NCI-H69 (cell line): ENCODE data around the gene ZDHHC20.

Experiments
- DNase-seq: peaks from one replicate; lab custom pipeline; 2025; lab: John Stamatoyannopoulos, UW

The ZDHHC20 gene

GRCh38 chr13:21458813-21459701, at the start of gene ZDHHC20:
Gene ZDHHC20, minus strand, starts transcription at chr13:21459303. Its CDS starts 132 bp downstream, at chr13:21459171.
- peak; percentile 87 for DNase-seq

- no peak for DNase-seq
These were observed 45.3 kb upstream of the ZDHHC20 start for GRCh38 chr13:21504379-21504778.

- DNase-seq, result no peak
These were observed 42.6 kb upstream of the ZDHHC20 start for GRCh38 chr13:21501686-21502085.

DNA sequence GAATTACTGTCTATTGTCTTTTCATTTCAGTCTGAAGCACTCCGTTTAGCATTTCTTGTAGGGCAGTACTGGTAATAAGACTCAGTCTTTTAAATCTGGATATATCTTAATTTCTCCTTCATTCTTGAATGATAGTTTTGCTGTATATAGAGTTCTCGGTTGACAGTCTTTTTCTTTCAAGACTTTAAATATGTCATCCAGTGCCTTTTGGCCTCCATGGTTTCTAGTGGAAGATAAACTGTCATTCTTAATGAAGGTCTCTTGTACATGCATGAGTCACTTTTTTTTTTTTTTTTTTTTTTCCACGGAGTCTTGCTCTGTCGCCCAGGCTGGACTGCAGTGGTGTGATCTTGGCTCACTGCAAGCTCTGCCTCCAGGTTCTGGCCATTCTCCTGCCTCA, 27.2 kb upstream of the ZDHHC20 start:
- no peak for DNase-seq

GRCh38 chr13:21483748-21484147, 24.6 kb upstream of the ZDHHC20 start:
- no peak for DNase-seq

GRCh38 chr13:21481359-21481758, 22.3 kb upstream of the ZDHHC20 start:
- no peak for DNase-seq

DNA sequence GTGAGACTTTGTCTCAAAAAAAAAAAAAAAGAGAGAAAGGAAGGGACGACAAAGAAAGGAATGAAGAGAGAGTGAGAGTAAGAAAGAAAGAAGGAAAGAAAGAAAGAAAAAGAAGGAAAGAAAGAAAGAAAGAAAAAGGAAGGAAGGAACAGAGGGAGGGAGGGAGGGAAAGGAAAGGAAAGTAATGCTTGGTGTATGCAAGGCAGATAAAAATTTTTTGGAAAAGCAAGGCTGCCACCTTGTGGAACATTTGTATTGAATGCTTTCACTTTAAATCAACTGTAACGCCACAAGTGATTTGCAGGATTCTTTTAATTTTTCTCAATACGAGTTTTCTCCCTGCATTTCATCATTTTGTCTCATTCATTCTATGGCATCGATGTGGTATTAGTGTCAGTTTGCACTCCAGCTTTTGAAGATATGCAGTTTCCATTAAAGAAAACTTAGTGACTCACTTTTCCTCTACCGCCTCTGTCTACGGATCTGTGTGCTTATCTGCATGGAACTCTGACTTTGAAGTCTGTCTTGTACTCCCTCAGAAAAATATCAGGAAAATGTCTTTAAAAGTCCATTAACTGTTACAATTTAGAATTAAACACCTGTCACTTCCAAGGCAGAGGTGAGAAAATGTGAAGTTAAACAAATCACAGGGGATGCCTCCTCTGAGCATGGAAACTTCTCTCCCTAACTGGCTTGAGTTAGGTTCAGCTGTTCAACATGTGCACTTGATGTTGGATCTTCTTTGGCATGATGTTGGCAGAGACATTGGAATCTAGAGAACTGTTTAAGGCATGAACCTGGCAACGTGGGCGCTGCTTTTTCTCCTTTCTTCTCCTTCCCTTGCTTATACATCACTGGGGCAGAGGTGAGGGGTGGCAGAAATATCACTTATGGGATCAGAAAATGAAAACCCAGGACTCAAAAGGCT, 20.0 kb upstream of the ZDHHC20 start:
- DNase-seq, result peak; percentile 66

- peak; percentile 80 for DNase-seq
These were observed 17.9 kb upstream of the ZDHHC20 start for GRCh38 chr13:21476893-21477472.

DNA sequence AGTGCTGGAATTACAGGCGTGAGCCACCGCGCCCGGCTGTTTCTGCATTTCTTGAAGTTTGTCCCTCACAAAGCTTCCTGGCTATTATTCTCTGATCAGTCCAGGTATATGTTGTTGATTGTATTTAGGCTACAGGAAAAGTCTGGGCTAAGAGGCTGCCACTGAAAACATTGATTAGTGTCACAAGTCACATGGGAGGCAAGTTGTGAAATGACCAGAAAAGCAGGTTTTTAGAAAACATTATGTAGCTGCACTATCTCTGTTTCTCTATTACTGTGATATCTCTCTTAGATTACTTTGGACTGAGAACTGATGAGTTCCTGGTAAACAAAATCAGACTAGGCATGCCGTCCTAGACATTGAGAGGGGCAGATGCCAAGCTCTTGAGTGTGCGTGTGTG, 16.0 kb upstream of the ZDHHC20 start:
- DNase-seq, result no peak

DNA sequence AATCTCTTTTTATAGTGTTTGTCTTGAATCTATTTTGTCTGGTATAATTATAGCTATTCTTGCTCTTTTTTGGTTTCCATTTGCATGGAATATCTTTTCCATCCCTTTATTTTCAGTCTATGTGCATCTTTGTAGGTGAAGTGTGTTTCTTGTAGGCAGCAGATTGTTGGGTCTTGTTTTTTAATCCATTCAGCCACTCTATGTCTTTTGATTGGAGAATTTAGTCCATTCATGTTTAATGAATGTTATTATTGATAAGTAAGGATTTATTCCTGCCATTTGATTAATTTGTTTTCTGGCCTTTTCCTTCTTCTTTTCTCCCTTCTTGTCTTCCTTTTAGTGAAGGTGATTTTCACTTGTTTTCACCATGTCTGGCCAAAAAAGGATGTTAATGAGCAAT, 11.7 kb upstream of the ZDHHC20 start:
- DNase-seq, result no peak

GRCh38 chr13:21466527-21466926, 7.4 kb upstream of the ZDHHC20 start:
- no peak for DNase-seq

DNA sequence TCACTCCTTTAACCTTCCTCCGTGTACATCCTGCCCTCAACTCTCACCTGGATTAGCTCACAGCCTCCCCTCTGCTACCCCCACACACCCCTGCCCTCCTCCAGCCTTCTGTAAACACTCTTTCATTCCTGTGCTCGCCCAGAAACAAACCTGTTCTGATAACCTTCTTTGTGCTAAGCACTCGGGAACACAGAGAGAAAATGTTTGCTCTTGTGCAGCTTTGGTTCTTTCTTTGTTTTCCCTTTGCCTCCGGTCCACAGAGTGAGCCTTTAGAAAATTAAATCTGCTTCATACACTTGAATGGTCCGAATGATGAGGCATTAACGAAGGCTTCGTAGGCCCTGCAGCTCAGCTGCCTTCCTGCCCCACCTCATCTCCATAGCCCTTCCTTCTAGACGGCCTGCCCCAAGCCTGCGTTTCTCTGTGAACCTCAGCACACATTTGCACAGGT, 6.6 kb upstream of the ZDHHC20 start:
- DNase-seq, result no peak

DNA sequence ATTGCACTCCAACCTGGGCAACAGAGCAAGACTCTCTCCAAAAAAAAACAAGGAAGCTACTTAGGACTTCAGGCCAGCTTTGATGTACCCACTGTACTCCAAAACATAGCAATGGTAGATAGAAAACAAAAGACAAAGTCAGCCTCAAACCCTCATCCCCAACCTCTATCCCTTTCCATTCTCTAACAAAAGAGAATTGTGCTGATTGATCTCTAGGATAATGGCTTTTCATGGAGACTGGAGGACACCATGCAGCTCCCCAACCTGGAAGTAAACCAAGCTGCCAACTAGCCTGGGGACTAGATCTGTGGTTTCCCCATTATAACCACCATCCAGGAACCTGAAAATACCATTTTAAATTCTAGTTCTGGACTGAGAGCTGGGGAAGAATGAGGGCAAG, 4.3 kb upstream of the ZDHHC20 start:
- DNase-seq, result no peak

DNA sequence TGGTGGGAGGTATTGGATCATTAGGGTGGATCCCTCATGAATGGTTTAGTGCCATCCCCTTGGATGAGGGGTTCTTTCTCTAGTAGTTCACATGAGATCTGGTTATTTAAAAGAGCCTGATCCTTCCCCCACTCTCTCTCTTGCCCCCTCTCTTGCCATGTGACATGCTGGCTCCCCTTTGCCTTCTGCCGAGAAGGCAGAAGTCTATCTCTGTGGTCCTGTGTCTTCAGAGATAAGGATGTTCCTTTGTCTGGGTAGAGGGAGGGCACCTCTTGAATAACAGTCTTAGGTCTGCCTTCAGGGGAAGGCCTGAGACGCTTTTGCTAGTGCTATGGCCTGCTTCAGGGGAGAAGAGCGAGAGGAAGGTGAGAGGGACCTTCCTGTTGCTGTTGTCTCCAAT, 2.0 kb upstream of the ZDHHC20 start:
- DNase-seq, result no peak

DNA sequence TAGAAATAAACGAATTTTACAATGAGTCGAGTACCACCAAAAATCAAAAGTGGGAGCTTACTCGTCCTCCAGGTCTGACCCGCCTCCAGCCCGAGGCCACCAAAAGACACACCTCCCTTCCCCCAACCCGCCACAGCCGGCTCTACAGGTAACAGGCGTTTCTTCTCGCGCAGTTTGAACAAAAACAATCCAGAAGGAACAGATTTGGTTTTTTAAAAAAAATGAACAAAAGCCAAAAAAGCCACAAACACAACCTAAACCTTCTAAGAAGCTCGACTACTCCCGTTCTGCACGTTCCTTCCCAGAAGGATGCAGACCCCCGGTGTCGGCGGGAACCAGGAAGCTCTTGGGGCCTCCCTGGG, 671 bp downstream of the ZDHHC20 start:
- DNase-seq, result peak; percentile 67

DNA sequence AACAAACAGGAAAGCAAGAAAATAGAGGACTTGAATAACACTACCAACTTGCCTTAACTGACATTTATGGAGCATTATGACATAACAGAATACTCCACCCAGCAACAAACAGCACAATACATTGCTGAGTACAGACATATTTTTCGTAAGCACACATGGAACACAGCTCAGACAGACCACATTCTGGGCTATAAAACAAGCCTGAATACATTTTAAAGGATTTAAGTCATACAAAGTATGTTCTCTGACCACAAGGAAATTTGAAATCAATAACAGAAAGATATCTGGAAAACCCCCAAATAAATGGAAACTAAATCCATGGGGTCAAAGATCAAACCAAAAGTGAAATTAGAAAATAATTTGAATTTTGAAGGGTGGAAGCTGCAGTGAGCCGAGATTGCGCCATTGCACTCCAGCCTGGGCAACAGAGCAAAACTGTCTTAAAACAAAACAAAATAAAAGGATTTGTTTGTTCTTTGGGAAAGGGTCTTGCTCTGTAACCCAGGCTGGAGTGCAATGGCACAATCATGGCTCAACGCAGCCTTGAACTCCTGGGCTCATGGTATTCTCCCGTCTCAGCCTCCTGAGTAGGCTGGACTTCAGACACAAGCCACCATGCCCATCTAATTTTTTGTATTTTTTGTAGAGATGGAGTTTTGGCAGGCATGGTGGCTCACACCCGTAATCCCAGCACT, 5.6 kb downstream of the ZDHHC20 start:
- no peak for DNase-seq

DNA sequence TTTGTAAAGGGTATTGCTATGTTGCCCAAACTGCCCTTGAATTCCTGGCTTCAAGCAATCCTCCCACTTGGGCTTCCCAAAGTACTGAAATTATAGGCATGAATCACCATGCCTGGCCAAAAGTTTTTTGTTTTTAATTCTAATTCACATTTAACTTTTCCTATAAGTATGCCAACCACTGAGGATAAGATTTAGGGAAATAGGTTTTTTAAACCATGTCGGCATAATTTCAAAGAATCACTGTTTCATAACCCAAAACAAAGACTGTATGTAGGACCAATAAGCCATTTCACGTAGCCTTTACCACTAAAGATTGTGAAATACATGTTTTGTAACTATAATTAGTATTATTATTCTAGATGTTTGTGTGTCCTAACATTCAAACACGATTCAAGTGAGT, 8.2 kb downstream of the ZDHHC20 start:
- no peak for DNase-seq

- no peak for DNase-seq
These were observed 12.4 kb downstream of the ZDHHC20 start for GRCh38 chr13:21446656-21447055.

GRCh38 chr13:21445759-21446158, 13.3 kb downstream of the ZDHHC20 start:
- DNase-seq, result no peak

GRCh38 chr13:21443171-21443570, 15.9 kb downstream of the ZDHHC20 start:
- no peak for DNase-seq

DNA sequence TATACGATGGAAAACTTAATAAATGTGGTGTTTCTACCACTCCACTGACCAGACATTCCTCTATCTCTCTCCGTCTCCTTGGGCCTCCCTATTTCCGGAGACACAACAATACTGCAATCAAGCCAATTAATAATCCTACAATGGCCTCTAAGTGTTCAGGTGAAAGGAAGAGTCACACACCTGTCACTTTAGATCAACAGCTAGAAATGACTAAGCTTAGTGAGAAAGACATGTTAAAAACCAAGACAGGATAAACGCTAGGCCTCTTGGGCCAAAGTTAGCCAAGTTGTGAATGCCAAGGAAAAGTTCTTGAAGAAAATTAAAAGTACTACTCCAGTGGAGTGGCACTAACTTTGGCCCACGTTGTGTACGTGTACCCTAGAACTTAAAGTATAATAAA, 22.5 kb downstream of the ZDHHC20 start:
- DNase-seq, result no peak

- DNase-seq, result peak; percentile 2
These were observed 23.4 kb downstream of the ZDHHC20 start for GRCh38 chr13:21435687-21436151.
